Activated T-cell treated with anti-CD3 and anti-CD28 coated beads for 1 hour (primary cell): ENCODE measurements around the gene C10orf143.

ENCODE experiments used
- DNase-seq: peaks from one replicate; pipeline ENCODE4 v3.0.0-alpha.2; 2020; ENCODE audit warnings: low read depth

C10orf143 gene

GRCh38 chr10:130052193-130052592 is 58.4 kb downstream of the C10orf143 start:
- no peak for DNase-seq

GRCh38 chr10:130050721-130051120 is 59.9 kb downstream of the C10orf143 start:
- no peak for DNase-seq

- no peak for DNase-seq
Observed at GRCh38 chr10:130049987-130050386, 60.6 kb downstream of the C10orf143 start.

GRCh38 chr10:130049244-130049643 is 61.4 kb downstream of the C10orf143 start:
- DNase-seq: no peak

GRCh38 chr10:130048081-130048480 is 62.5 kb downstream of the C10orf143 start:
- DNase-seq: no peak

- DNase-seq: no peak
Observed at GRCh38 chr10:130047336-130047735, 63.3 kb downstream of the C10orf143 start.

GRCh38 chr10:130046591-130046990 is 64.0 kb downstream of the C10orf143 start:
- DNase-seq: no peak

- DNase-seq: no peak
Observed at GRCh38 chr10:130045801-130046321, 64.8 kb downstream of the C10orf143 start.

- DNase-seq: no peak
Observed at GRCh38 chr10:130045091-130045652, 65.5 kb downstream of the C10orf143 start.

- DNase-seq: no peak
Observed at GRCh38 chr10:130044067-130045061, 66.3 kb downstream of the C10orf143 start.

GRCh38 chr10:130043491-130043890 is 67.1 kb downstream of the C10orf143 start:
- no peak for DNase-seq

GRCh38 chr10:130042381-130042780 is 68.2 kb downstream of the C10orf143 start:
- no peak for DNase-seq

GRCh38 chr10:130041451-130042371 is 68.9 kb downstream of the C10orf143 start:
- DNase-seq: no peak

GRCh38 chr10:130040817-130041330 is 69.8 kb downstream of the C10orf143 start:
- no peak for DNase-seq

- DNase-seq: no peak
Observed at GRCh38 chr10:130040351-130040750, 70.3 kb downstream of the C10orf143 start.

GRCh38 chr10:130039141-130039540 is 71.5 kb downstream of the C10orf143 start:
- no peak for DNase-seq

- DNase-seq: no peak
Observed at GRCh38 chr10:130038611-130039109, 72.0 kb downstream of the C10orf143 start.

- DNase-seq: no peak
Observed at GRCh38 chr10:130038019-130038555, 72.5 kb downstream of the C10orf143 start.

GRCh38 chr10:130037169-130037661 is 73.4 kb downstream of the C10orf143 start:
- no peak for DNase-seq

- no peak for DNase-seq
Observed at GRCh38 chr10:130036296-130037065, 74.1 kb downstream of the C10orf143 start.
